ENCODE data around the gene CMSS1.

The CMSS1 gene

DNA sequence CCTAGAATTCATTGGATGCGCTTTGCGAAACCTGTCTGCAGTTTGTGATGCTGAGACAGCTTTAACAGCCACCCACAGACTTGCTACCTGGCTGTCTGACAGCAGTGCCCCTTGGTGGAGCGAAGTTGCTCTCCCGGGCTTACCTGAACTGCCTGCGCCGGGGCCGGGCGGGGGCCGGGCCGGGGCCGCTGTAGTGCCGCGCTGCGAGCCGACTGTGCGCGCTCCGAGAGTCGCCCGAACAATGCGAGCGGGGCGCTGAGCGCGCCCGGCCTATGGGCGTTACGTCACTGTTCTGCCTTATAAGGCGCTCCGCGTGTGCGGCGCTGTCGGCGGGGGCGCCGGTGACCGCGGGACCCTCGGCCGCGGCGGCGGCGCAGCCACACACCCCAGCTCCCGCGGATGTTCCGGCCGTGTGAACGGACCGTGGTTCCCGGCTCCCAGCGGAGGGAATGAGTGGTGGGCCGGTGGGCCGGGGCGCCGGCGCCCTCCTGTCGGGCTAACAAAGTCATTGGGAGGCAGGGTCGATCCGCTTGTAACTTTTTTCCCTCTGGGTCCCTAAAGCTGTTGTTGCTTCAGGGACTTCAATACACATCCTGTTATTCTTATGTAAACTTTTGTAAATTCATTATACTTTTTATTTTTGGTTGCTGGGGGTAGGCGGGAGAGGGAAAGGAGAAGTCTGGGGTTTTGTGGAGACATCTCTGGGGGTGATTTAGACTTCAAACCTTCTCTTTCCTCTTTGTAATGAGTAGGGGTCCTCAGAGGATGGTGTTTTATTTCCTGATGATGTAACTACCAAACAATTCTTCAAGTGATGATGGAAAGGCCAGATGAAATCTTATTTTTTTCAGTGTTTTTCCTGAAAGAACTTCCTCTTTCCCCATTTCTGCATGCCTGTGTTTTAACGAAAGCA is 58.5 kb downstream of the CMSS1 start:
- peak; percentile 83 to 89 for DNase-seq

DNA sequence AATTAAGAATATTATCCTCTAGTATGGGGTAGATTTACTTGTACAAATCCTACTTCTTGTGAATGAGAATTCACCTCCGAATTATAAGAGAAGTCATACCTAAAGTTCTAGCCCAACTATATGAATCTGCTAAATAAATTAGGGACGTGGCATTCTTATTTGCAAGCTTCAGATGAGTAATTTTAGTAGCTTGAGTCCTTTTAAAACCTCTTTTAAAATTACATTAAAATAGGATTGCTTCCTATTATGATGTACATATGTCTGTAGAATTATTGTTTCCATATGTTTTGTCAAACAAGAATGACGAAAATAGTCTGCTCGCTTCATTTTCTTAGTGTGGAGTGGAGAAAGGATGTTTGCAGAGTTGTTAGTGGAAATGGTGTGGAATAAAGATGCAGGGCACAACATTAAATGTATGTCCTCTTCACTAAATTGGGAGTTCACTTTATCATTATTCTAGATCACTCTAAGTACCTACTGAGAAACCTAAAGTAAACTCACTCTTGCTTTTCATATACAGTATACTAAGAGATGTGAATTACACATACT is 59.4 kb downstream of the CMSS1 start:
- DNase-seq: no peak

DNA sequence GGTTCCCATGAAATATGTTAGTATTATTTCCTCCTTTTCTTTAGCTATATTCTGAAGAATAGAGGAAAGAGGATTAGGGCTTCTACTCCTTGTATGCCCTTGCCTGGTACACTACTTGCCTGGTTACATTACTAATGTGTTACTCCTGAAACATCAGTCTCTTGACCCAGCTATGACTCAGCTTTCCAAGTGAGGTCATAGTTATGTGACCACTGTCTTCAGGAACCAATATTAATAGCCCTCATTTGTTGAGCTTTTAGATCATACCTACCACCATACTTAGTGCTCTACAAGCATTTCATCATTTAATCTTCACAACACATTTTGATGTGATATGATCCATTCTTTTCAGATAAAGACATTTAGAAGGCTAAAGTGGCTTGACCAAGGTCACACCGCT is 60.3 kb downstream of the CMSS1 start:
- no peak for DNase-seq

DNA sequence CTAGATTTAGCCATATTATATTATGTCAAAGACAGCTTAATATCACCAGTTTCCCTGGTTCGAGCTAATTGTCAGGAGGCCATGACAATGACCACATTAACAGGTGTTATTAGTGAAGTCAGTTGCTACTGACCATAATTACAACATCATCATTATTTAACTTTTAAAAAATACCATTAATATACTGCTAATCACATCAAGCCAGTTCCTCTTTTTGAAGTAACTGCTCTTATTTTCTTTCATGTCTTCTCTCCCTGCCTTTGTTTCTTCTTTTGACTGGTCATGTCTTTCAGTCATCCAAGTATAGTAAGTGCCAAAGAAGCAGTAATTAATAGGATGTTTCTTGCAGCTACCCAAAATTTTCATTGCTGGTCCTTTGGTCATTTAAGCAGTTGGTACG is 61.6 kb downstream of the CMSS1 start:
- no peak for DNase-seq

DNA sequence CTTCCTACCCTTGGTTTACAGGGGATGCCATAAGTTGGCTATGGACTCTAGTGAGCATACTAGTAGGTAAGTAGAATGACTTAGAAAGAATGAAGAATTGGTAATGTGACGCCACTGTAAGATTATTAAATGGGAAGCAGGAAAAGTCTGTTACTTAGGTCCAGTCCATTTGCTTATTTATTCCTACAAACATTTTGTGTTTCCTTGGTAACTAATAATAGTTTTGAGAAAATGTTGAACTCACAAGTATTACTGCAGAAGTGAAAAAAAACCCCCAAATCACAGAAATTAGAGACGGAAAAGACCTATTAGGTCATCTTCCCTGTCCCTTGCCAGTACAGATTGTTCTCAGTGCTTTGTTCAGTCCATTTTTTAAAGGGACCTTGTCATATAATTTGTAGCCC is 63.5 kb downstream of the CMSS1 start:
- DNase-seq: no peak

DNA sequence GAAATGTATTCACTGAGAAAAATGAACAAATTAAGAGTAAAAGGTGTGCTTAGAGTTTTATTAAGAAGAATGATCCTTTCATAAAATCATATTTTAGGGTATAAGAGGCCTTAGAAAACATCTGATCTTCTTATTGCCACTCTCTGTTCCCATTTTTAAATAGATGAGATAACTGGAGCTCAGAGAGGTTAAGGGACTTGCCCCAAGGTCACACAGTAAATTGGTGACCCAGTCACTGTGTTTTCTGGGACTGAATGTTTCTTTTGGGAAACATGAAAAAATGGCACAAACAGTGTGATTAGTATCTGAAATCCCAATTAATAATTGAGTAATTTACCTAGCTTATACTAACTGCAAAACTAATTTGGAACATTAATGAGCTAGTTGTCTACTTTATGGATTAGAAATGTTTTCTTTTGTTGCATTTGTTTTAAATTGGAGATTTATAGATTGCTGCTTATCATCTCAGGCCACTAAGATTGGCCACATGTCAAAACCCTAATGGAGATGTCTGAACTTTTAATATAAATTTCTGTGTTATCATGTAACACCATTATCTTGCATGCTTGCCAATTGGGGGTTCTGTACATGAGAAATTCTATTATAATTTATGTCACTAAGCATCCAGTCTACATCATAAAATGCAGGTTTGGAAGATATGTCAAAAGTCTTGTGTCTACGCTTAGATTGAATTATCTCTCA is 64.9 kb downstream of the CMSS1 start:
- no peak for DNase-seq

DNA sequence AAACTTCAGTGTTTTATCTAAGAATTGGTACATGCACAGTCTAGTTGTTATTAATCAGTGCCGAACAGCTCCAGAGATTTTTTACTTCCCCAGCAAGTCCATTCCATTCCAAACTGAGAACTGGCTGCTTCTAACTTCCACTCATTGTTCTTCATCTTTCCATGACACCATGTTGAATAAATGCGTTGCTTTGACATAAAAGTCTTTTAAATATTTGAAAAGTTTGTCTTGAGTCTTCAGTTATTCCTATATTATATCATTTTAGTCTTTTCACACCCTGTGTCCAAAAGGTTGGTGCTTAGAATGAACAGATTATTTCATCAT is 65.4 kb downstream of the CMSS1 start:
- no peak for DNase-seq

DNA sequence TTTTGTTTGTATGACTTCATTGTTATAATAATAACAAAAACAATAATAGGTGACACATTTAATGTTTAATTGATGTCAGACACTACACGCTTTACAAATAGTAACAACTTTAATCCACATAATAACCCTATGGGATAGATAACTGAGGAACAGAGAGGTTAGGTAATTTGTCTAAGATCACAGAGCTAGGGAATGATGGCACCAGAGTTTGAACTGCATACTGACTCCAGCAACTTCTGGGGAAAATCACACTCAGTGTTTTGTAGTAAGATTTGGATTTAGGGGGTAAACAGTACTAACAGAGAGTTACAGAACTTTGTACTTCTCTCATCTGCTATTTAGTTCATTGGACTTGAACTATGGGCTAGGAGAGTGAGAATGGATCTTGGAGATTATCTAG is 66.0 kb downstream of the CMSS1 start:
- DNase-seq: no peak

DNA sequence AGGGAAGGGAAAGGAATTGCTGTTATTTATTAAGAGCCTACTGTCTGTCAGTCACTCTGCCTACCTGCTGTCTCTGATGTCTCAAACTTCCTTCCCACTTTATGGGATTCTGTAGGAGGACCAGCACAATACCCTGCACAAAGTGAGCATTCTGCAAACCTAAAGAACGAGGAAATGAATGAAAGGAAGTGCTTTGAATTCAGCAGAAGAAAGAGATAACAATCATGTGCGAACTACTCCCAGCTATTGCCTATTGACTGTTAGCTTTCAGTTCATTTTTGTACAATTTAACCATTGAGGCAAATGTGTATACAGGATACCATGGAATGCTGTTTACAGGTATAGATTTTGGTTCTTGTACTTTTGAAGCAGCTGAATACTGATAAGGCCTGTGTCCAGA is 66.8 kb downstream of the CMSS1 start:
- no peak for DNase-seq

DNA sequence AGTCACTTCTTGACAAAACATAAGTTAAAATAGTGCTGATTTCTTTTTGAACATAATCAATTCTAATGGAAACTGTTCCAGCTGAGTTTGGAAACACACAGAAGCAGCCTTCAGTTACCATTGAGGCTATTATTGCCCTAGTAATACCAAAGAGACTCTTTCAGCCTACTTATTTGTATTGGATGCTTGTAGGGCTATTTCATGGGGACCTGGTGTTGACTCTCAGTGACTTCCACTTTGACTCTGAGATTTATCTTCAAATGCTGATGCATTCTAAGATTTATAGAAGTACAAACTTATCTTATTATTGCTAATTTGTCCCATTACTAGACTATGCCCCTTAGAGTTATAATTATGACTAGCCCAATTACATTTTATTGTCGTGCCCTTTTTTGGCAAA is 67.4 kb downstream of the CMSS1 start:
- DNase-seq: no peak

DNA sequence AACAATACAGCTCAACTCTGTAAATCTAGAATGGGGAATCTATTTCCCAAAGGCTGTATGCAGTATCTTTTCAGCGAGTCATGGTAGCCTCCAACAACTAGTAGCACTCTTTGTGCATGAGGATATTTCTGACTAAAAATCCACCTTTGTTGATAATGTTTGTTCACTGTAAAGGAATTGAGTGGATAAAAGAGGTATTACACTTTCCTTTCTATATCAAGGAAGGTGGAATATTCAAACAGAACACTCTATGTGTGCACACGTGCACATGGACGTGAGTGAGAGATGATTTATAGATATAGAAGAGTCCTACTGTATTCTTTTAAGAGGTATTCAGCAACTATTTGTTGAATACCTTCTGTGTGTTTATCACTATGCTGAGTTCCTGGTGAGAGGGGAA is 68.2 kb downstream of the CMSS1 start:
- no peak for DNase-seq

DNA sequence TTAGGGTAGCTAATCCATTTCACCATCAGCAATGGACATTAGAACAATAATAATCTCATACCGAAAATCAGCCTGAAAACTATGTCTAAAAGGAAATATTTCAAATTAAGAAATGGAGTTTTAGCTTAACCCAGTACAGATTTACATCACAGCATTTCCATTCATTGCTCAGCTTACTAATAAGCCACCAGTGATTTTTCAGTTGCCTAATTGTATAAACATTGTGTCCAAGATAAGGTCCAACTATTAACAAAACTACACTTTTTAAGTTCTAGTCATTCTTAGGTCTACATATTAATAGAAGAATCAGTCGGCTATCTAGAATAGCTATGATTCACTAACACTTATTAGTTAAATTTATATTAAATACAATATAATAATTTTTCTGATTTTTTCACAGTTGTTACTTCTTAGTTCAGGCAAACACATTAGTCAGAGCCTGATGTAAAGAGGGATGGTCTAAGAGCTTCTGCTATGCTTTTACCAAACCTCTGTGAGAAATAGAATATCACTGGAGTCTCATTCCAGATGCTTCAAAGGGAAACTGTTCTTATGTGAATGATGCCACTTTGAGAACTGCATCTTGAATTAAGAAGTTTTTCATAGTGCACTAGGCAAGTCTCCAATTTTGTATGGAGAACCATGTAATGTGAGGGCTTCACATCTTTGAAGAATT is 74.1 kb downstream of the CMSS1 start:
- no peak for DNase-seq

DNA sequence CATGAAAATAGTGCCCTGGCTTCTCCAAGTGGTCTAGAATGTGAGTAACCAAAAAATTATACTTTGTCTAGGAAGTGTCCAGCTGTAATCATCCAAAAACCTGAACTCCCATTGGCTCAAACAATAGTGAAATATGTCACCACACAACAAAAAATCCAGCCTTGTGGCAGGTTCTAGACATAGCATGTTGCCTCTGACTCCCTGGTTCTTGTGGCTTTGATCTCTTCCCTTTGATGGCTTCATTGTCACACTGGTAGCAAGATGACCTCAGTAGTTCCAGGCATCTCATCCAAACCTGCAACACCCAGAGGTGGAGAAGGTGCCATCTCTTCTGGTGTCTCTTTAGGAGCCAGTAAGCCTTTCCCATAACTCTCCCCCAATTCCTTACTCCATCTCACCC is 74.7 kb downstream of the CMSS1 start:
- DNase-seq: no peak

DNA sequence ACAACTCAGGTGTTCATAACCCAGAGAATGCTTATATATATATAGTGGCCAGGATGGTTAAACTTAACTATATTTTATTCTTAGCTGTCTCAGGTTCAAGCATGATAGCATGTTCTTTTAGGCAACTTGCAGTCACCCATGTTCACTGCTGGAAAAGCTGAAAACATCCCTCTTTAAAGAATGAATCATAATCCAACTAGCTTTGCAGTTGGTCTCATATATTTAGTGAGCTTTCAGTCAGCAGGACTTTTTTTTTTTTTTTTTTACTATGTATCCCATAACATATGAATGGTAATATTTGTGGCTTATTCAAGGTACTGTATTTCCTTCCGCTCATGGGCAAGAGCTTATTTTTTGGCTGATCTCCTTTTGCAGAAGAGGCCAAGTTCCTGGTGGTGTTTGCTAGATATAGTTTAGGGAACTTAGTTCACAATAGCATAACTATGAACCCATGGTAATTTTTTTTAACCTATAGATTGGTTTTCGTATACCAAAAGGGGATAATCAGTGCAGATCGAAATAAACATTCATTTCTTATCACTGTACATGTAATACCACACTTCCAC is 77.6 kb downstream of the CMSS1 start:
- no peak for DNase-seq

DNA sequence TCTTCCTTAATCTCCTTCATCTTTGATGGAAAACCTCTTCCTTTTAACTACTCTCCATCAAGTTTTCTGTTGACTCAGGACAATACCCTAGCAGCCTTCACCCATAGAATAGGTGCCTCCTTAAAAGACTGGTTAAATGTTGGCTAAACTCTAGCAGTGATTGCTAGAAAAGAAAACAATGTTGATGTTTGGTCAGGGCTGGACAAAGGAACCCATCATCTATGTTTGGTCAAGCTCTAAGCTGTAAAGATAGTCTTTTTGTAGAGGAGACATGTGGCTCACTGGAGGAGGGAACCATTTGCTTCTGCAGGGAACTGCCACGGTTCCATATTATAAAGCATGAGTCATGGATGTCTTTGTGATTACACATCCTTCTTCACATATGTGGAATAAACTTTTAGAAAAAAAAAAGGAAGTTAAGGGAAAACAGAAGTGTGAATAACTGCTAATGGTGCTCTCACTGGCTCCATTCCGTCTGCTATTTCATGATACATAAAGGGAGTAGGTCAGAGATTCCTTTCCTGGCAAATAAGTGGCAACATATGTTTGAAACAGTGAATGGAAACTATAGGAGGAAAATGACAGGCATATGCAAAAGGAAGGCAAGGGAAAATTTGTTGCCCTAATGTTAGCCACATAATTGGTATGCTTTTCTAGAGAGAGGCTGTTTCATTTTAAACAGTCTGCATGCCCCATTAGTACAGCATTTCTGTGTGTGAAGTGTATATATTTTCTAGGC is 78.2 kb downstream of the CMSS1 start:
- DNase-seq: peak in 1 of 2 experiments; percentile 59

DNA sequence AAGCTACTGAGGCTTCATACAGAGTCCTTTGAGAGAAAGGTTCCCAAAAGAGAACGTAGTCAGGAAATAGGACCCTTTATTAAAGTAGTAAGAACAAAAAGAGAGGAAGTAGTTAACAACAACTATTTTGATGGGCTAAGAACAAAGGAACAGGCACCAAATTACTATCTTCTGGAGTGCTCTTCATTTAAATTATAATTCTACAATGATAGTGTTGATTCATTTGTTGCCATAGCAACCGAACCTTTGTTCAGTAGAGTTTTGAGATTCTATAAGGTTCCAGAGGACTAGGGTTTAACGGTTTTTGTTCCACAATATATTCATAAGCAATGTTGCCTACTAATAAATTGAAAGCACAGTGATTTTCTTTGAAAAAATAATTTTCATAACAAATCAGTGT is 78.8 kb downstream of the CMSS1 start:
- DNase-seq: peak; percentile 27 to 71

DNA sequence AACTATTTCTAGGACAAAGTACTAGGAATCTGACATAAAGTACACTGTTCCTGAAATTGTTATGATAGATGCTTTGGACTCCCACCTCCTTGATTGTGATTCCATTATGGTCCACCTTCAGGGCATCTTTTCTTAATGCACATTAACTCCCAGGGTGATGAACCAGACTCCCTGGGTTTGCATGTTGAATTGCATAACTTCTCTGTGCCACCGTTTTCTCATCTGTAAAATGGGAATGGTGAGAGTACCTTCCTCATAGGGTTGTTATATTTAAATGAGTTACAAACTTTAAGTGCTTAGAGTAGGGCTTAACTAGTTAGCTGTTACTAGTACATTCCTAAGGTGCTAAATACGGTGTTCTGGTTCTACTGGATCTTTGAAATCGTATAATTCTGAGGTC is 81.9 kb downstream of the CMSS1 start:
- DNase-seq: no peak

DNA sequence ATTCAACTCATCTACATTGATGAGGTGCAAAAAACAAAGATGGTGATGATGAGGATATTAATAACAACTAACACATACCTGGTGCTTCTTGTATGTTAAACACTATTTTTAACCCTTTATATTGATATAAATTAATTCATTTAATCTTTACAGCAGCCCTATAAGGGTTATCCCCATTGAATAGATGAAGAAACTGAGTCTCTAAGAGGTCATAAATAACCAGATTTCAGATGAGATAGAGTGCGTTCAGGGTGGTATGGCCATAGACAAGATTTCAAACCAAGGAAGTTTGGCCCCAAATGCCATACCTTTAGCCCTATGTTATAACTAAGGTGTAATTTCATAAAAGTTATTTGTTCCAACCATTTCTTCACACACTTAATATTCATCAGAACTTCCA is 82.6 kb downstream of the CMSS1 start:
- no peak for DNase-seq

DNA sequence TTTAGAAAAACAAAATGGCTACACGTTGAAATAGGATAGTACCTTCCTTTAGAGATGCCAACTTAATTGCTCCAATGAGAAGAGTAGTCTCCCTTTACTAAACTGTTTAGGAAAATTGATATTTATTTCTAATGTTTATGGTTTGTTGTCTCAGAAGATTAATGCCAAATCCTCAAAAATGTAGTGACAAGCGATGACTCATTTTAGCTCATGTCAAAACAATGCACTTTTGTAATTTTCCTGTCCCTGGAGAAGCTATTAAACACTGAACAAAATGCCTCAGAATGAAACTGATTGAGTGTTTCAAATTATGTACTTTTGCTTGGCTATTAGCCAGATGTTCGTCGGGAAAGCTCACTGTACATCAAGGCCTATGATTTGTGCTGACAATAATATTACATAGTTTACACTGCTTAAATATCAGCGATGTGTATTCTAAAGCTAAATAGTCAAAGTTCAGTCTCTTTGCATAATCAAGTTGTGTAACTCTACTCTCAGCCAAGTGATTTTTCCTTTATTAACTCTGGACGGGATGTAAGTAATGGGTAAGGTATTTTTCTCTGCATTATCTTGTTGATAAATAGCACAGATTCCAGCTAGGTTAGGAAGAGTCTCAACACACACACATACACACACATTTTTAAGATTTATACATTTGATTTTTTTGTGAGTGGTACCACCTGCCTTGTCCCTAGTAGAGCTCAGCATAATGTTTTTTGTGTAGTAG is 83.7 kb downstream of the CMSS1 start:
- peak in 1 of 2 experiments; percentile 43 for DNase-seq

DNA sequence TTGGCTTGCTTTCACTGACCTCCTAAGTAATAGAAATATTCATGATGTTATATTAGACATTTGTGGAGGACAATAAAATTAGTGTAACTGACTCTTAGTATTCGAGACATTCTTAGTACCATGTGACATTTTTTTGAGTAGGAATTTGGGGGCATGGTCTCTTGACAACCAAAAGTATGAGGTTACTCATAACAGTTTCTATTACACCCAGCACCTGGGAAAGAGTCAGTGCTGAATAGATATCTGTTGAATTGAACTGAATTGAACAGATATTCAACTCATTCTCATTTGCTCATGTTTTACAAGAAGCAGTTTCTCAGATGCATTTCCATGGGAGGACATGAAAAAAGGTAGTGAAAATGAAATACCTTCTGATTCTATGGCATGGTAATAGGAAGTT is 84.4 kb downstream of the CMSS1 start:
- no peak for DNase-seq

DNA sequence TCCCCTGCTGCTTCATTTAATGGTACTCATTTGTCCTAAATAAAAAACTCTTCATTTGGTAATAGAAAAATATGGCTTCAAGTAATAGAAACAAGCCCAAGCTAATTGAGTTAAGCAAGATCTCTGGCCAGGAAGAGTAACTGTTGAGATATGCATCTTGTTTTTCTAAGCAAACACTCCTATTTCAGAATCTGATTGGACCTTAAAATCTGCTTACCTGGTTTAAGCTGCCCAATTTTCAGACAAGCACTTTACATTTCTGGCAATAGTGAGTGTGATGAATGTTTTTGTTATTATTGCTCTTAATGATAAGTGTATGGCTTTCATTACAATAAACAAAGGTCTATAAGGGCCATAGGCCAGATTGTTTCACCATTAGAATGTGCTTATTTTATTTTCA is 86.2 kb downstream of the CMSS1 start:
- no peak for DNase-seq
